HepG2 (cell line): Measurements from ENCODE around the gene GNPNAT1. TPM values are rescaled to one million over a fixed set of nuclear protein-coding genes. Genes with fewer than 3 reads are reported as not detected.

Experiments used
- CEBPB ChIP-seq: IDR thresholded peaks from 2 replicates; pipeline ENCODE4 v1.6.1; 2011; ENCODE audit warnings: low read depth, low read length, improper control_type of control experiment, borderline replicate concordance
- NR1H2 ChIP-seq: sonication (generic); formaldehyde crosslinking; IDR thresholded peaks from 2 replicates; pipeline ENCODE4 v1.8.1; 2022; ENCODE audit warnings: low read depth, missing genetic modification reagents, borderline replicate concordance
- PRMT3 ChIP-seq: sonication (generic); formaldehyde crosslinking; IDR thresholded peaks from 2 replicates; pipeline ENCODE4 v1.8.1; 2022; ENCODE audit warnings: low read depth, mild to moderate bottlenecking, moderate library complexity, missing genetic modification reagents, borderline replicate concordance
- SAP130 ChIP-seq: IDR thresholded peaks from 2 replicates; pipeline ENCODE4 v1.6.1; 2016; ENCODE audit warnings: low read depth
- SMYD3 ChIP-seq: sonication (generic); formaldehyde crosslinking; IDR thresholded peaks from 2 replicates; pipeline ENCODE4 v1.8.1; 2023; ENCODE audit warnings: mild to moderate bottlenecking, missing genetic modification reagents
- SOX6 ChIP-seq, 2 experiments: fragments of 450-650 bp in 1 of 2; sonication (generic) in 1 of 2; formaldehyde crosslinking in 1 of 2; IDR thresholded peaks; 2 replicates each; pipeline versions ENCODE4 v1.4.0 to v1.6.1; 2017 to 2020; ENCODE audit warnings: antibody characterized with exemption in 1 of 2, mild to moderate bottlenecking in 1 of 2, missing genetic modification reagents in 1 of 2
- ZBTB21 ChIP-seq: sonication (generic); formaldehyde crosslinking; IDR thresholded peaks from 2 replicates; pipeline ENCODE4 v1.4.0; 2020; ENCODE audit warnings: missing genetic modification reagents
- ZNF292 ChIP-seq: sonication (generic); formaldehyde crosslinking; IDR thresholded peaks from 2 replicates; pipeline ENCODE4 v1.8.1; 2022; ENCODE audit warnings: mild to moderate bottlenecking, low read depth, missing genetic modification reagents, borderline replicate concordance
- ZNF572 ChIP-seq: sonication (generic); formaldehyde crosslinking; IDR thresholded peaks from 2 replicates; pipeline ENCODE4 v1.5.1; 2020; ENCODE audit warnings: mild to moderate bottlenecking, missing genetic modification reagents
- ZNF614 ChIP-seq: IDR thresholded peaks from 2 replicates; pipeline ENCODE4 v1.6.1; 2018; ENCODE audit warnings: missing biosample characterization, missing genetic modification reagents, inconsistent platforms, borderline replicate concordance
- ZNF7 ChIP-seq: IDR thresholded peaks from 2 replicates; pipeline ENCODE4 v1.6.1; 2016; ENCODE audit warnings: missing biosample characterization, missing genetic modification reagents
- ZNF768 ChIP-seq: sonication (generic); formaldehyde crosslinking; IDR thresholded peaks from 2 replicates; pipeline ENCODE4 v1.4.0; 2020; ENCODE audit warnings: missing genetic modification reagents
- ZNF816 ChIP-seq: sonication (generic); formaldehyde crosslinking; IDR thresholded peaks from 2 replicates; pipeline ENCODE4 v1.8.0; 2022; ENCODE audit warnings: missing genetic modification reagents, mild to moderate bottlenecking, borderline replicate concordance
- polyA plus RNA-seq, 8 experiments: library from polyadenylated mRNA; depleted of rRNA in 3 of 8; stranded (reverse) in 7 of 8; unstranded in 1 of 8; fragments of >200 nt; fragmentation: Illumina TruSeq in 4 of 8; extraction: Trizol in 4 of 8; gene quantifications; 2 replicates each; pipeline versions ENCODE4 v1.2.1 to v1.2.3, GENCODE V29; 2011 to 2016; ENCODE audit warnings: low read depth in 4 of 8, missing spikeins in 1 of 8, mixed read lengths in 1 of 8; ENCODE audit not compliant: insufficient read depth in 1 of 8
- total RNA-seq, 5 experiments: library from RNA; depleted of rRNA; stranded (reverse); fragments of >200 nt; fragmentation: Illumina TruSeq; extraction: Trizol; gene quantifications; 2 replicates each; pipeline ENCODE4 v1.2.3, GENCODE V29; 2016; ENCODE audit warnings: low read depth in 1 of 5
- TF ChIP-seq, protein P1 (sequence below): IDR thresholded peaks from 2 replicates; pipeline ENCODE4 v1.6.1; 2016; ENCODE audit warnings: missing compliant biosample characterization, missing genetic modification reagents, borderline replicate concordance
- TF ChIP-seq, protein P2 (sequence below): sonication (generic); formaldehyde crosslinking; IDR thresholded peaks from 2 replicates; pipeline ENCODE4 v1.8.0; 2022; ENCODE audit warnings: missing genetic modification reagents, mild to moderate bottlenecking, borderline replicate concordance
- TF ChIP-seq, protein P3 (sequence below): sonication (generic); formaldehyde crosslinking; IDR thresholded peaks from 2 replicates; pipeline ENCODE4 v1.8.0; 2023; ENCODE audit warnings: mild to moderate bottlenecking, missing genetic modification reagents
- TF ChIP-seq, protein P4 (sequence below): sonication (generic); formaldehyde crosslinking; IDR thresholded peaks from 2 replicates; pipeline ENCODE4 v1.9.0; 2021; ENCODE audit warnings: mild to moderate bottlenecking, missing genetic modification reagents
- TF ChIP-seq, protein P5 (sequence below): sonication (generic); formaldehyde crosslinking; IDR thresholded peaks from 2 replicates; pipeline ENCODE4 v1.8.0; 2022; ENCODE audit warnings: mild to moderate bottlenecking, missing genetic modification reagents, borderline replicate concordance

Gene GNPNAT1
- total and polyA plus RNA-seq, 2 of the 13 experiments (the other 11 are each of a cell fraction or from before 2014, with no cell fraction given), result 38.3 to 54.9 TPM

GRCh38 chr14:52821805-52822250 lies 30.4 kb upstream of the GNPNAT1 start (continued):
- TF ChIP-seq, protein P1, sequence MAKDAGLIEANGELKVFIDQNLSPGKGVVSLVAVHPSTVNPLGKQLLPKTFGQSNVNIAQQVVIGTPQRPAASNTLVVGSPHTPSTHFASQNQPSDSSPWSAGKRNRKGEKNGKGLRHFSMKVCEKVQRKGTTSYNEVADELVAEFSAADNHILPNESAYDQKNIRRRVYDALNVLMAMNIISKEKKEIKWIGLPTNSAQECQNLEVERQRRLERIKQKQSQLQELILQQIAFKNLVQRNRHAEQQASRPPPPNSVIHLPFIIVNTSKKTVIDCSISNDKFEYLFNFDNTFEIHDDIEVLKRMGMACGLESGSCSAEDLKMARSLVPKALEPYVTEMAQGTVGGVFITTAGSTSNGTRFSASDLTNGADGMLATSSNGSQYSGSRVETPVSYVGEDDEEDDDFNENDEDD (CRISPR knock-in tag), result peak; percentile 24; the same call in 1 of the 2 replicates
- TF ChIP-seq CEBPB (peak; percentile 93), ZNF292 (CRISPR knock-in tag) (peak; percentile 55; the same call in 1 of the 2 replicates), SOX6 (IDR thresholded peaks at IDR 0.05) (no peak), SOX6 (CRISPR knock-in tag; IDR thresholded peaks at IDR 0.05) (peak; percentile 89), ZNF768 (no peak), NR1H2 (CRISPR knock-in tag) (no peak; the same call in 1 of the 2 replicates), ZNF7 (CRISPR knock-in tag) (no peak), ZNF816 (peak; percentile 79), ZNF572 (CRISPR knock-in tag) (no peak), ZBTB21 (CRISPR knock-in tag) (no peak), SMYD3 (CRISPR knock-in tag) (peak; percentile 21; the same call in 1 of the 2 replicates), ZNF614 (CRISPR knock-in tag) (peak; percentile 87), PRMT3 (no peak), SAP130 (CRISPR knock-in tag) (peak; percentile 87)
- TF ChIP-seq, protein P2, sequence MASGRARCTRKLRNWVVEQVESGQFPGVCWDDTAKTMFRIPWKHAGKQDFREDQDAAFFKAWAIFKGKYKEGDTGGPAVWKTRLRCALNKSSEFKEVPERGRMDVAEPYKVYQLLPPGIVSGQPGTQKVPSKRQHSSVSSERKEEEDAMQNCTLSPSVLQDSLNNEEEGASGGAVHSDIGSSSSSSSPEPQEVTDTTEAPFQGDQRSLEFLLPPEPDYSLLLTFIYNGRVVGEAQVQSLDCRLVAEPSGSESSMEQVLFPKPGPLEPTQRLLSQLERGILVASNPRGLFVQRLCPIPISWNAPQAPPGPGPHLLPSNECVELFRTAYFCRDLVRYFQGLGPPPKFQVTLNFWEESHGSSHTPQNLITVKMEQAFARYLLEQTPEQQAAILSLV (CRISPR knock-in tag), result no peak
- TF ChIP-seq, protein P3, sequence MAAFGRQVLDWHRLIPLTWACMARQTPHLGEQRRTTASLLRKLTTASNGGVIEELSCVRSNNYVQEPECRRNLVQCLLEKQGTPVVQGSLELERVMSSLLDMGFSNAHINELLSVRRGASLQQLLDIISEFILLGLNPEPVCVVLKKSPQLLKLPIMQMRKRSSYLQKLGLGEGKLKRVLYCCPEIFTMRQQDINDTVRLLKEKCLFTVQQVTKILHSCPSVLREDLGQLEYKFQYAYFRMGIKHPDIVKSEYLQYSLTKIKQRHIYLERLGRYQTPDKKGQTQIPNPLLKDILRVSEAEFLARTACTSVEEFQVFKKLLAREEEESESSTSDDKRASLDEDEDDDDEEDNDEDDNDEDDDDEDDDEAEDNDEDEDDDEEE (CRISPR knock-in tag), result no peak
- TF ChIP-seq, protein P4, sequence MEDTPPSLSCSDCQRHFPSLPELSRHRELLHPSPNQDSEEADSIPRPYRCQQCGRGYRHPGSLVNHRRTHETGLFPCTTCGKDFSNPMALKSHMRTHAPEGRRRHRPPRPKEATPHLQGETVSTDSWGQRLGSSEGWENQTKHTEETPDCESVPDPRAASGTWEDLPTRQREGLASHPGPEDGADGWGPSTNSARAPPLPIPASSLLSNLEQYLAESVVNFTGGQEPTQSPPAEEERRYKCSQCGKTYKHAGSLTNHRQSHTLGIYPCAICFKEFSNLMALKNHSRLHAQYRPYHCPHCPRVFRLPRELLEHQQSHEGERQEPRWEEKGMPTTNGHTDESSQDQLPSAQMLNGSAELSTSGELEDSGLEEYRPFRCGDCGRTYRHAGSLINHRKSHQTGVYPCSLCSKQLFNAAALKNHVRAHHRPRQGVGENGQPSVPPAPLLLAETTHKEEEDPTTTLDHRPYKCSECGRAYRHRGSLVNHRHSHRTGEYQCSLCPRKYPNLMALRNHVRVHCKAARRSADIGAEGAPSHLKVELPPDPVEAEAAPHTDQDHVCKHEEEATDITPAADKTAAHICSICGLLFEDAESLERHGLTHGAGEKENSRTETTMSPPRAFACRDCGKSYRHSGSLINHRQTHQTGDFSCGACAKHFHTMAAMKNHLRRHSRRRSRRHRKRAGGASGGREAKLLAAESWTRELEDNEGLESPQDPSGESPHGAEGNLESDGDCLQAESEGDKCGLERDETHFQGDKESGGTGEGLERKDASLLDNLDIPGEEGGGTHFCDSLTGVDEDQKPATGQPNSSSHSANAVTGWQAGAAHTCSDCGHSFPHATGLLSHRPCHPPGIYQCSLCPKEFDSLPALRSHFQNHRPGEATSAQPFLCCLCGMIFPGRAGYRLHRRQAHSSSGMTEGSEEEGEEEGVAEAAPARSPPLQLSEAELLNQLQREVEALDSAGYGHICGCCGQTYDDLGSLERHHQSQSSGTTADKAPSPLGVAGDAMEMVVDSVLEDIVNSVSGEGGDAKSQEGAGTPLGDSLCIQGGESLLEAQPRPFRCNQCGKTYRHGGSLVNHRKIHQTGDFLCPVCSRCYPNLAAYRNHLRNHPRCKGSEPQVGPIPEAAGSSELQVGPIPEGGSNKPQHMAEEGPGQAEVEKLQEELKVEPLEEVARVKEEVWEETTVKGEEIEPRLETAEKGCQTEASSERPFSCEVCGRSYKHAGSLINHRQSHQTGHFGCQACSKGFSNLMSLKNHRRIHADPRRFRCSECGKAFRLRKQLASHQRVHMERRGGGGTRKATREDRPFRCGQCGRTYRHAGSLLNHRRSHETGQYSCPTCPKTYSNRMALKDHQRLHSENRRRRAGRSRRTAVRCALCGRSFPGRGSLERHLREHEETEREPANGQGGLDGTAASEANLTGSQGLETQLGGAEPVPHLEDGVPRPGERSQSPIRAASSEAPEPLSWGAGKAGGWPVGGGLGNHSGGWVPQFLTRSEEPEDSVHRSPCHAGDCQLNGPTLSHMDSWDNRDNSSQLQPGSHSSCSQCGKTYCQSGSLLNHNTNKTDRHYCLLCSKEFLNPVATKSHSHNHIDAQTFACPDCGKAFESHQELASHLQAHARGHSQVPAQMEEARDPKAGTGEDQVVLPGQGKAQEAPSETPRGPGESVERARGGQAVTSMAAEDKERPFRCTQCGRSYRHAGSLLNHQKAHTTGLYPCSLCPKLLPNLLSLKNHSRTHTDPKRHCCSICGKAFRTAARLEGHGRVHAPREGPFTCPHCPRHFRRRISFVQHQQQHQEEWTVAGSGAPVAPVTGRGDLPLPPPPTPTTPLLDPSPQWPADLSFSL (CRISPR knock-in tag), result peak; percentile 32; the same call in 1 of the 2 replicates
- TF ChIP-seq, protein P5, sequence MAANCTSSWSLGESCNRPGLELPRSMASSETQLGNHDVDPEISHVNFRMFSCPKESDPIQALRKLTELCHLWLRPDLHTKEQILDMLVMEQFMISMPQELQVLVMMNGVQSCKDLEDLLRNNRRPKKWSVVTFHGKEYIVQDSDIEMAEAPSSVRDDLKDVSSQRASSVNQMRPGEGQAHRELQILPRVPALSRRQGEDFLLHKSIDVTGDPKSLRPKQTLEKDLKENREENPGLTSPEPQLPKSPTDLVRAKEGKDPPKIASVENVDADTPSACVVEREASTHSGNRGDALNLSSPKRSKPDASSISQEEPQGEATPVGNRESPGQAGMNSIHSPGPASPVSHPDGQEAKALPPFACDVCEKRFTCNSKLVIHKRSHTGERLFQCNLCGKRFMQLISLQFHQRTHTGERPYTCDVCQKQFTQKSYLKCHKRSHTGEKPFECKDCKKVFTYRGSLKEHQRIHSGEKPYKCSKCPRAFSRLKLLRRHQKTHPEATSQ (CRISPR knock-in tag), result no peak; the same call in 1 of the 2 replicates
